ENCODE results near the gene ETV2. TPM values are rescaled to one million over a fixed set of nuclear protein-coding genes. Genes with fewer than 3 reads are reported as not detected.

ETV2 gene
- total and polyA plus RNA-seq, 2 of the 4 experiments (the other 2 are of a cell fraction): 1.2 TPM; not detected in 1

DNA sequence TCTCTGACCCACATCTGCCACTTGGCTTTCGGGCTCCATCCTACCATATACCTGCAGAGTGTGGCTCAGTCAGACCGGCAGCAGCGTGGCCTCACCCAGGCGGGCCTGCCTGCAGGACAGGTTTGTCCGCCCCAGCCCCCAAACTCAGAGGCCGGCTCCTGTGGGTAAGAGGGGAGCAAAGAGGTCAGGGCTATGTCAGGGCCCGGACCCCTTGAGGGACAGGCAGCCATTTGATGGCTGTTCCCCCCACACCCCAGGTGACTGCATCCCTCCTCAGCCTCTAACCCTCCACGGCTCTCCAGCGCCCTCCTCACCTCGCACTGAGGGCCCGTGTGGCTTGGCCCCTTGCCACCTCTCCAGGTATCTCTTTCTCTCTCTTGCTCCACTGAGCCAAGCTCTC lies 50.5 kb downstream of the ETV2 start:
- no peak overlapping the region for H3K14ac ChIP-seq (replicated peaks; ENCODE audit: low read depth, low read length)
- H2BK5ac ChIP-seq (ENCODE audit: low read depth, low read length, poor library complexity, severe bottlenecking): no peak overlapping the region
- H3K18ac ChIP-seq (ENCODE audit: low read depth, low read length): no peak overlapping the region
- no peak overlapping the region for H2BK15ac ChIP-seq (ENCODE audit: low read depth, low read length)
- H4K5ac ChIP-seq (ENCODE audit: low read depth, low read length): no peak overlapping the region
- DNase-seq: no peak
- no peak overlapping the region for H3K56ac ChIP-seq (ENCODE audit: extremely low read depth, insufficient read depth, low read length)
- no peak overlapping the region for H3K27ac ChIP-seq (ENCODE audit: insufficient read depth, low read length)
- H3K4me1 ChIP-seq (ENCODE audit: control insufficient read depth, insufficient read depth, low read length): peaks cover 3% of the 10 kb centered on the region; the same call in 1 of the 2 replicates
- H4K20me1 ChIP-seq (ENCODE audit: insufficient read depth, low read length): no peaks in the 10 kb centered on the region
- H2AK5ac ChIP-seq (ENCODE audit: low read depth, low read length): no peak overlapping the region
- in situ Hi-C loops (cut with MboI; ENCODE audit: low sequenced_read_pairs): no loop called here
- peaks cover 2% of the 10 kb centered on the region; the same call in 1 of the 2 replicates for H3K27me3 ChIP-seq (ENCODE audit: control insufficient read depth, insufficient read depth, low read length)
- no peaks in the 10 kb centered on the region for H3K36me3 ChIP-seq (ENCODE audit: control insufficient read depth, insufficient read depth, low read length)
- no peak overlapping the region for H3K4me3 ChIP-seq (ENCODE audit: insufficient read depth, low read depth, low read length)
- H2AFZ ChIP-seq (replicated peaks; ENCODE audit: low read length, poor library complexity): no peak overlapping the region
- dilution Hi-C loops (cut with HindIII; ENCODE audit: low sequenced_read_pairs, unreplicated experiment): no loop called here
- CTCF ChIA-PET: interaction anchor here (0.6 to 0.7 kb wide), 3 partner anchors 28 to 222 kb away, joined by 3 to 6 read pairs (median 3); no protein-coding TSS in a partner anchor
- H3K9me3 ChIP-seq (ENCODE audit: control insufficient read depth, insufficient read depth, low read length): no peaks in the 10 kb centered on the region
- H4K8ac ChIP-seq (ENCODE audit: low read depth in 2 of 2, low read length in 2 of 2): no peak overlapping the region
- no peaks in the 10 kb centered on the region for H3K79me1 ChIP-seq (ENCODE audit: low read depth in 1 of 2, low read length in 2 of 2)
- whole genome bisulfite sequencing, 2 experiments (ENCODE audit: extremely low coverage in 2 of 2, insufficient read length in 1 of 2): no CpG with 5 or more reads among the region's 11 CpGs
- no peak overlapping the region for H3K23ac ChIP-seq (ENCODE audit: low read depth, low read length)
- no peaks in the 10 kb centered on the region for H3K9me1 ChIP-seq (ENCODE audit: insufficient read depth, low read length)
- H3K9ac ChIP-seq (ENCODE audit: low read depth, low read length): no peak overlapping the region
- POLR2A ChIA-PET (ENCODE audit: unreplicated experiment): no interaction called here
- no peak for ATAC-seq (ENCODE audit: low read depth)
- H3K4ac ChIP-seq (ENCODE audit: low read depth, low read length): no peak overlapping the region
- H2BK120ac ChIP-seq (ENCODE audit: low read depth, low read length): no peak overlapping the region
- no peak overlapping the region for H2AK9ac ChIP-seq (replicated peaks; ENCODE audit: low read depth, low read length, poor library complexity)
- TF ChIP-seq CHD1 (IDR thresholded peaks at IDR 0.05; ENCODE audit: low read depth, low read length): no peak
- TF ChIP-seq CEBPB (IDR thresholded peaks at IDR 0.05; ENCODE audit: low read depth, low read length): no peak
- no peak for TF ChIP-seq BHLHE40 (IDR thresholded peaks at IDR 0.05; ENCODE audit: low read depth, low read length)
- TF ChIP-seq SMC3 (IDR thresholded peaks at IDR 0.05; ENCODE audit: low read depth, low read length): no peak
- TF ChIP-seq, protein P1, sequence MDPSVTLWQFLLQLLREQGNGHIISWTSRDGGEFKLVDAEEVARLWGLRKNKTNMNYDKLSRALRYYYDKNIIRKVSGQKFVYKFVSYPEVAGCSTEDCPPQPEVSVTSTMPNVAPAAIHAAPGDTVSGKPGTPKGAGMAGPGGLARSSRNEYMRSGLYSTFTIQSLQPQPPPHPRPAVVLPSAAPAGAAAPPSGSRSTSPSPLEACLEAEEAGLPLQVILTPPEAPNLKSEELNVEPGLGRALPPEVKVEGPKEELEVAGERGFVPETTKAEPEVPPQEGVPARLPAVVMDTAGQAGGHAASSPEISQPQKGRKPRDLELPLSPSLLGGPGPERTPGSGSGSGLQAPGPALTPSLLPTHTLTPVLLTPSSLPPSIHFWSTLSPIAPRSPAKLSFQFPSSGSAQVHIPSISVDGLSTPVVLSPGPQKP (IDR thresholded peaks at IDR 0.05; ENCODE audit: borderline replicate concordance, low read depth, low read length): no peak
- TF ChIP-seq USF2 (IDR thresholded peaks at IDR 0.05; ENCODE audit: low read depth, low read length): no peak
- TF ChIP-seq MAZ (IDR thresholded peaks at IDR 0.05; ENCODE audit: borderline replicate concordance, low read depth, low read length): no peak
- no peak for TF ChIP-seq POLR2A (IDR thresholded peaks at IDR 0.05; ENCODE audit: low read depth, low read length)
- no peak for TF ChIP-seq MAFK (IDR thresholded peaks at IDR 0.05; ENCODE audit: low read depth, low read length)
- no peak for TF ChIP-seq RFX5 (IDR thresholded peaks at IDR 0.05; ENCODE audit: low read depth, low read length)
- no peak for TF ChIP-seq MXI1 (IDR thresholded peaks at IDR 0.05; ENCODE audit: borderline replicate concordance, low read depth, low read length)
- no peak for TF ChIP-seq RCOR1 (IDR thresholded peaks at IDR 0.05; ENCODE audit: insufficient replicate concordance, low read length)
- no peak for TF ChIP-seq FOS (IDR thresholded peaks at IDR 0.05; ENCODE audit: low read depth, low read length)
- no peak for TF ChIP-seq RAD21 (IDR thresholded peaks at IDR 0.05; ENCODE audit: low read length)
- no peak for TF ChIP-seq NFE2L2 (IDR thresholded peaks at IDR 0.05; ENCODE audit: low read depth, low read length)
- no peak for TF ChIP-seq CTCF (conservative IDR thresholded peaks at IDR 0.05; ENCODE audit: low read depth, low read length)
- H3K4me2 ChIP-seq (ENCODE audit: low read depth, low read length): no peak overlapping the region
- no TSS peak for BruUV-seq (replicated peaks)
- no peak overlapping the region for H2BK20ac ChIP-seq (ENCODE audit: low read depth, low read length)
- no peak overlapping the region for H4K91ac ChIP-seq (ENCODE audit: insufficient read depth, low read depth, low read length)
- intact Hi-C loops (cut with micrococcal nuclease): no loop called here
